ENCODE results near the gene CIAO2A. TPM values are rescaled to one million over a fixed set of nuclear protein-coding genes. Genes with fewer than 3 reads are reported as not detected.

The CIAO2A gene
- total and polyA plus RNA-seq, 4 donors, result 40.4 to 95.6 (median 82.8) TPM

GRCh38 chr15:64051093-64051402 is 42.6 kb downstream of the CIAO2A start:
- no peaks in the 10 kb centered on the region for H3K9me3 ChIP-seq (ENCODE audit: control insufficient read depth in 4 of 4, insufficient read depth in 3 of 4, low read length in 3 of 4)
- H3K4me3 ChIP-seq, result no peak overlapping the region
- 97 to 100% methylated on average over 2 of the region's 2 CpGs for WGBS, 2 donors
- ATAC-seq (ENCODE audit: insufficient read depth, low FRiP score) (no peak), DNase-seq (no peak)
- TF ChIP-seq, protein P1, sequence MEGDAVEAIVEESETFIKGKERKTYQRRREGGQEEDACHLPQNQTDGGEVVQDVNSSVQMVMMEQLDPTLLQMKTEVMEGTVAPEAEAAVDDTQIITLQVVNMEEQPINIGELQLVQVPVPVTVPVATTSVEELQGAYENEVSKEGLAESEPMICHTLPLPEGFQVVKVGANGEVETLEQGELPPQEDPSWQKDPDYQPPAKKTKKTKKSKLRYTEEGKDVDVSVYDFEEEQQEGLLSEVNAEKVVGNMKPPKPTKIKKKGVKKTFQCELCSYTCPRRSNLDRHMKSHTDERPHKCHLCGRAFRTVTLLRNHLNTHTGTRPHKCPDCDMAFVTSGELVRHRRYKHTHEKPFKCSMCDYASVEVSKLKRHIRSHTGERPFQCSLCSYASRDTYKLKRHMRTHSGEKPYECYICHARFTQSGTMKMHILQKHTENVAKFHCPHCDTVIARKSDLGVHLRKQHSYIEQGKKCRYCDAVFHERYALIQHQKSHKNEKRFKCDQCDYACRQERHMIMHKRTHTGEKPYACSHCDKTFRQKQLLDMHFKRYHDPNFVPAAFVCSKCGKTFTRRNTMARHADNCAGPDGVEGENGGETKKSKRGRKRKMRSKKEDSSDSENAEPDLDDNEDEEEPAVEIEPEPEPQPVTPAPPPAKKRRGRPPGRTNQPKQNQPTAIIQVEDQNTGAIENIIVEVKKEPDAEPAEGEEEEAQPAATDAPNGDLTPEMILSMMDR (IDR thresholded peaks at IDR 0.05; ENCODE audit: control extremely low read depth, extremely low read depth), result no peak
- no peaks in the 10 kb centered on the region for H3K27me3 ChIP-seq (ENCODE audit: control insufficient read depth in 3 of 3, insufficient read depth in 3 of 3, low read length in 2 of 3)
- H3K36me3 ChIP-seq (ENCODE audit: control insufficient read depth in 4 of 4, insufficient read depth in 4 of 4, low read length in 4 of 4), result no peaks in the 10 kb centered on the region
- H3K9ac ChIP-seq (ENCODE audit: insufficient read depth in 1 of 2, low read length in 2 of 2), result no peak overlapping the region
- H3K4me1 ChIP-seq (ENCODE audit: control insufficient read depth in 5 of 5, insufficient read depth in 5 of 5, low read length in 5 of 5), result peaks cover 0 to 12% (median 9%) of the 10 kb centered on the region in 5 donors
- no peak overlapping the region for H3K27ac ChIP-seq (ENCODE audit: low read depth in 1 of 2, low read length in 1 of 2)

DNA sequence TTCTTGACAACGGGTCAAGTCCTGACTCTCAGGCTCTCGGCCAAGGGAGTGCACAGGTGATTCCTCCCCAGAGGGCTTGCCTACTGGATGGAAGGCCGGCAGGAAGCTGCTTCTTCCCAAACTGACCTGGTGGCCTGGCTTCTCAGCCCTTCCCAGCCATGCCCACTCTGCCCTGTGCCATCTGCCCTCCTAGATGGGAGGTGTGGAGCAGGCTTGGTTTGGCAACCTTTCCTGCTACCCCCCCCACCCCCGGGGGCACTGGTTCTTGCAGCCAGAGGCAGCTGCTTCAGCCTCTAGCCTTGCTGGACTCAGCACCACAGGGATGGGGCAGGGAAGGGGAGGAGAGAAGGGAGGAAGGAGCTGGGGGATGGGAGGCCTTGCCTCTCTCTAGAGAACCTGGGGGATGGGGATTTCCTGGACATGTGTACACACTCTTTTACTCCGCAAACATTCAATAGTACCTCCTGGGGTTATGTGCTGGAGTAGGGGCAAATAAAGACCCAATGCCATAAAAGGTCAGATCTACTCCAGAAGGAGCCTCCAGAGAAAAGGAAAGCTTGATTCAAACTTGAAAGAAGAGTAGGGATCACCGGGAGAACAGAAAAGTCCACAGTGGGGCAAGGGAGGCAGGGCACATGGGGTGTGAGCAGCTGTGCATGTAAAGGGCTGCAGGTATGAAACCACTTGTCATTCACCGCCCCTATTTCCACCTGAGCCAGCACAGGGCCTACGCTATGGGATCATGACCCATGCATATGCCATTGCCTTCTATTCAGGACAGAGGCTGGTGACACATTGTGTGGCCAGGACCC is 43.2 kb downstream of the CIAO2A start:
- ATAC-seq (ENCODE audit: insufficient read depth, low FRiP score), result no peak

DNA sequence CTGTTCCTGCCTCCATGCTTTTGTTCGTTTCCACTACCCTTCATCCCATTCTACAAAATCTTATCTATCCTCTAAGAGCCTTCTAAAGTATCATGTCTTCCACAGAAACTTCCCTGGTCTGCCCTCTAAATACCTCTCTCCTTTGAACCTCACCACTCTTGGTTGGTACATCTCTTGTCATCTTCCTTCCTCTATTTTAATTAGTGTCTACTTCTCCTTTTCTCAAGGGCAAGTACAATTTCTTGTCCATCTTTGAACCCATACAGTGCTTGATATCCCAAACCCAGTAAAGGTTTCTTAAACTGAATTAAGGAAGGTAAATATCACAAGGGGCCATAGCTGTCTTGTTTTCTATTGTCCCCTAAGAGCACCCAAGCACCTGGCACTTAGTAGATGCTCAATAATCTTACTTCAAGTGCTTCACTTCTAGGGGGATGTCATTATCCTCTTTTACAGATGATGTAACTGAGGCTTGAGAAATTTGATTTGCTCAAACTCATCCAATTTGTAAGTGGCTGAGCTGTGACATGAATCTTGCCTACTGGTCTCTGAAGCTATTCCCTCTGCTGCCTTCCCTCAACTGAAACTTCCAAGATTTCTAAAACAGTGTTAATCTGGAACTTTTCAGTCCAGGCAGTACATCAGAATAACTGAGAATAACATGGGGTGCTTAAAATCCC is 44.7 kb downstream of the CIAO2A start:
- no peaks in the 10 kb centered on the region for H3K9me3 ChIP-seq (ENCODE audit: control insufficient read depth in 4 of 4, insufficient read depth in 3 of 4, low read length in 3 of 4)
- no peak overlapping the region for H3K27ac ChIP-seq (ENCODE audit: low read depth in 1 of 2, low read length in 1 of 2)
- no peak overlapping the region for H3K9ac ChIP-seq (ENCODE audit: insufficient read depth in 1 of 2, low read length in 2 of 2)
- no peak overlapping the region for H3K4me3 ChIP-seq
- TF ChIP-seq, protein P1 (IDR thresholded peaks at IDR 0.05; ENCODE audit: control extremely low read depth, extremely low read depth), result no peak
- ATAC-seq (ENCODE audit: insufficient read depth, low FRiP score) (no peak), DNase-seq (no peak)
- H3K27me3 ChIP-seq (ENCODE audit: control insufficient read depth in 3 of 3, insufficient read depth in 3 of 3, low read length in 2 of 3), result no peaks in the 10 kb centered on the region
- no peaks in the 10 kb centered on the region for H3K36me3 ChIP-seq (ENCODE audit: control insufficient read depth in 4 of 4, insufficient read depth in 4 of 4, low read length in 4 of 4)
- 43 to 76% methylated on average over 1 of the region's 1 CpG for WGBS, 2 donors
- peaks cover 2 to 21% (median 14%) of the 10 kb centered on the region in 5 donors for H3K4me1 ChIP-seq (ENCODE audit: control insufficient read depth in 5 of 5, insufficient read depth in 5 of 5, low read length in 5 of 5)

More for the DNA sequence above, 43.2 kb downstream of the CIAO2A start:
- H3K27me3 ChIP-seq (ENCODE audit: control insufficient read depth in 3 of 3, insufficient read depth in 3 of 3, low read length in 2 of 3), result no peaks in the 10 kb centered on the region
- no peaks in the 10 kb centered on the region for H3K36me3 ChIP-seq (ENCODE audit: control insufficient read depth in 4 of 4, insufficient read depth in 4 of 4, low read length in 4 of 4)
- no peak overlapping the region for H3K4me3 ChIP-seq
- TF ChIP-seq, protein P1 (IDR thresholded peaks at IDR 0.05; ENCODE audit: control extremely low read depth, extremely low read depth), result no peak
- no peaks in the 10 kb centered on the region for H3K9me3 ChIP-seq (ENCODE audit: control insufficient read depth in 4 of 4, insufficient read depth in 3 of 4, low read length in 3 of 4)
- H3K4me1 ChIP-seq (ENCODE audit: control insufficient read depth in 5 of 5, insufficient read depth in 5 of 5, low read length in 5 of 5), result peaks cover 0 to 13% (median 9%) of the 10 kb centered on the region in 5 donors
- H3K9ac ChIP-seq (ENCODE audit: insufficient read depth in 1 of 2, low read length in 2 of 2), result no peak overlapping the region
- H3K27ac ChIP-seq (ENCODE audit: low read depth in 1 of 2, low read length in 1 of 2), result no peak overlapping the region
- DNase-seq, result peak in 1 of 3 donors; percentile 55
- 56 to 57% methylated on average over 8 of the region's 8 CpGs for WGBS, 2 donors
